GM21529 (cell line): ENCODE data around the gene ELOVL3.
A peak's percentile ranks its signal among the peaks of the same experiment; 100 is the strongest.

Source experiments
- ATAC-seq: cut with Tn5 transposase; IDR thresholded peaks from one replicate; pipeline ENCODE4 v1.9.1; 2021; ENCODE audit not compliant: unreplicated experiment

Gene ELOVL3

DNA sequence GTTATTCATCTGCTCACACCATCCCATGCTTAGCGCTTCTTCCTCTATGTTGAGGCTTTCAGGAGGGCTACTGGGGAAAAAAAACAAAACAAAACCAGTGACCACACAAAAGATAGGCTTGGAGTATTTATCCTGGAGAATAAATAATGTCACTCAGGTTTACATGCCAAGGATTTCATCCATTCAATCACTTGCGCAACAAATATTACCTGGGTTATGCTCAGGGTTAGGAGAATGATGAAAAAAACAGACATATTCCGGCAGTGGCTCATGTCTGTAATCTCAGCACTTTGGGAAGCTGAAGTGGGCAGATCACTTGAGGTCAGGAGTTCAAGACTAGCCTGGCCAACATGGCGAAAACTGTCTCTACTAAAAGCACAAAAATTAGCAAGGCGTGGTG lies 3.3 kb upstream of the ELOVL3 start:
- no peak for ATAC-seq

- no peak for ATAC-seq
Measured at GRCh38 chr10:102226542-102226870, 407 bp downstream of the ELOVL3 start.

DNA sequence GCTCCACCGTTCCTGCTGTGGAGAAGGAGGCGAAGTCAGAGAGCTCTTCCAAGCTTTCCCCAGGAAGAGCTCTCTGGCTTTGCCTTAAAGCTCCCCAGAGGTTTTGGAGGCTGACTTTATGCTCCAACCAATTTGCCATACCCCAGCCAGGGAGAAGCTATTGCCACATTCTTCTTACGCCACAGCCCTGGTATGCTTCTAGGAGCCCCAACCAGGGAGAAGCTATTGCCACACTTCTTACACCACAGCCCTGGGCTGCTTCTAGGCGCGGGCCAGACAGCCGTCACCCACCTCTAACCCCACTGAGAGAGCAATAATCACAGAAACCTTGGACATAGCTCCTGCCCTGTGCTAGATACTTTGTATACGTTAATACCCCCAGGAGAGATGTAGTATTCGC lies 951 bp downstream of the ELOVL3 start:
- no peak for ATAC-seq

GRCh38 chr10:102229810-102230263 lies 3.7 kb downstream of the ELOVL3 start:
- no peak for ATAC-seq

GRCh38 chr10:102230264-102230860 lies 4.3 kb downstream of the ELOVL3 start:
- ATAC-seq = no peak

DNA sequence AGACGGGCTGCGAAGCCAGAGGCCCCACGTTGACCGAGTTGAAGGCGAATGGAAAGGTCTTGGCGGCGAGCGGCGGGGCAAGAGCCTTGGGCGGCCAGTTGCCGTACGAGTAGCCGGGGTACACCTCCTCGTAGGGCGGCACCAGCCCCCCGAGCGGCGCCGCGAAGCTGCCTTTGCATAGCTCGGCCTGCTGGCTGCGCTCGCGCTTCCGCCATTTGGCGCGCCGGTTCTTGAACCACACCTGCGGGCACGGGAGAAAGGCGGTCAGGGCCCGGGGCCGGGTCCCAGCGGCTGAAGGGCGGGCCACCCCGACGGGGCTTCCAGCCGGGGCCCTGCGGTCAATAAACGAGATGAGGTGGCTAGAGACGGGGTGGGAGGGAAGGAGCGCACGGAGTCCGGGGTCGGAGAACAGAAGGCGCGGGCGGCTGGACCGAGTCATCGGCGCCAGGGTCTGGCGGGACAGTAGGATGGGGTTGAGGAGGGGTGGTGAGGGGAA lies 4.8 kb downstream of the ELOVL3 start:
- ATAC-seq = no peak

GRCh38 chr10:102231357-102232318 lies 5.5 kb downstream of the ELOVL3 start:
- ATAC-seq = no peak

- ATAC-seq = no peak
Measured at GRCh38 chr10:102233997-102234396, 7.9 kb downstream of the ELOVL3 start.

- ATAC-seq = no peak
Measured at GRCh38 chr10:102234888-102235597, 8.9 kb downstream of the ELOVL3 start.

GRCh38 chr10:102235598-102235920 lies 9.5 kb downstream of the ELOVL3 start:
- ATAC-seq = no peak

DNA sequence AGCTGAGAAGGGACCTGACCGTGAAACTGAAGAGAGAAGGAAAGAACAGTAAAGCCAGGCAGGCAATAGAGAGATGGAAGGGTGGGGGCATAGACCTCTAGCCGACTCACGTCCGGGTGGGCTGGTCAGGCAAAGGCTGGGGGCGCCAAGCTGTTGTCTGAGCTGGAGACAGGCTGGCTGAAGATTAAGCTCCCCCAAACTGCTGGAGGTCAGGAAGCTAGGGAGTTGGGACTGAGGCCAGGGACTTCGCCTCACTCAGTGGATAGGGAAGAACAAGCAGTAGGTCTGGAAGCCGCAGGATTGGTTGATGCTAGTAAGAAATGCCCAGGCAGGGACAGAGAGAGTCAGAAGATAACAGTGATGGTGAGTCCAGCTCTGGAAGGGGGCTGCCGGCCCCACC lies 9.9 kb downstream of the ELOVL3 start:
- ATAC-seq = no peak

- no peak for ATAC-seq
Measured at GRCh38 chr10:102237711-102238252, 11.7 kb downstream of the ELOVL3 start.

DNA sequence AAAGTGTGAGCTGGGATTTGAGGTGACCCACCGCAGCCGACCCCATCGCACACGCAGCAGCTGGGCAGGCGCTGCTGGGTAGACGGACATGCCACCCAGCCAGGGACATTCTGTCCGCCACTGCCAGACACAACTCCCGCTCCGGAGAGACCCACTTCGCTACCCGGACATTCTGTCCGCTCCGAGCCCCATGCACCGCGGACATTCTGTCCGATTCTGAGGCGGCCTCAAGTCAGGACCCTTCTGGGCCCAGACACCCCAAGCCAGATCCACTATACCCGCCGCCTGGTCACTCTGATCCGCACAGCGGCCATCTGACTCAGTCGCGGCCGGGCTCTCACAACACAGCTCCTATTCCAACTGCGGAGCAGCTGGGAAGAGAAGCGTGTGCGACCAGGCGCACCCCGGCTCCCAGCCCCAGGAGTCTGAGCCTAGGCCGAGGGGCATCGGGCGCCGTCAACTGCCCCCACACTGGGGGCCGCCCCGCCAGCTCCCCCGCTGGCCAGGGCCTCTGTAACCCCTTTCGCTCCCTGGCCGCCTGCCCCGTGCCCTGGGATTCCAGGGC lies 14.4 kb downstream of the ELOVL3 start:
- ATAC-seq = no peak

GRCh38 chr10:102241032-102241443 lies 14.9 kb downstream of the ELOVL3 start:
- no peak for ATAC-seq

- peak; percentile 40 for ATAC-seq
Measured at GRCh38 chr10:102241444-102242117, 15.5 kb downstream of the ELOVL3 start, which contains the start of gene PITX3. PITX3 (minus strand) TSS chr10:102241512; CDS start chr10:102232080, 9,432 bp downstream.

DNA sequence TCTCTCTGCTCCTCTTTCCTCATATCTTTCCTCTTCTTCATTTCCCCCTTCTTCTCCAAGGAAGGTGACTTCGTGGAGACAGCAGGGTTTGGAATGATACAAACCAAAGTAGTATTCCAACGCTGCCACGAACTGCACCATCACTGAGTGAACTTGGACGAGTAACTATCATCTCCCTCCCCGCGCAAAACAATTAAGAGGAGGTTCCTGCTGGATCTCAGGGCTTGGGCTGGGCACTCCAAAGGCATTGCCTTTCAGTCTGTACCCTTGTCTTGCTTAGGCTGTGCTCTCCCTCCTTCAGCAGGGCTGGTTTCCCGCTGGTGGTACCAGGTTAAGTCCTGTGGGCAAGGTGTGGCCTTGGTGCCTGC lies 16.0 kb downstream of the ELOVL3 start:
- no peak for ATAC-seq

- ATAC-seq = no peak
Measured at GRCh38 chr10:102243309-102243708, 17.2 kb downstream of the ELOVL3 start.

GRCh38 chr10:102245082-102245931 lies 19.2 kb downstream of the ELOVL3 start, which contains the start of gene GBF1:
GBF1 (plus strand) TSS chr10:102245532; CDS start chr10:102258939, 13,407 bp downstream.
- ATAC-seq = peak; percentile 90

- ATAC-seq = no peak
Measured at GRCh38 chr10:102245932-102246251, 19.8 kb downstream of the ELOVL3 start.

DNA sequence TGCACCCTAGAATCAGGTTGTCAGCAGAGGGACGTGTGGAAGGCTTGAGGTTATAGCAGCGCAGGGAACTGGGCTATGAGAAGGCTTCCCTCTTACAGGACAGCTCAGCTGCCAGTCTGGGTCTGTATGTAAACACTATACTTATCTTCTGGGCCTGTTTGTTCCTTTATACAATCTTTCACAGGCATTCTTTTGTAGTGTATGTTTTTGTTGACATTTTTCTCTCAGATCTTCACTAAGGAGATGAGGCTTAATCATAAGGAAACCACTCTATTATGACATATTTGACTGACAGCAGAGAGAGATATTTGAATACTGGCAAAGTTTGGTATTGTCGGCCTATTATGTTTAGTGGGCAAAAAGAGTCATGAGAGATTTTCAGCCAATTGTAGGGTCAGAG lies 20.2 kb downstream of the ELOVL3 start:
- ATAC-seq = no peak
